Stimulated activated CD8-positive, alpha-beta memory T cell treated with anti-CD3 and anti-CD28 coated beads, Interleukin-7, amount 100 ng/mL, for 24 hours (primary cell): ENCODE data around the gene ZBTB20.

Source experiments
- DNase-seq: peaks from one replicate; pipeline ENCODE4 v3.0.0-alpha.2; 2020; ENCODE audit warnings: low read depth

ZBTB20 gene

GRCh38 chr3:114519415-114519814 is 627.7 kb downstream of the ZBTB20 start:
- DNase-seq = no peak

DNA sequence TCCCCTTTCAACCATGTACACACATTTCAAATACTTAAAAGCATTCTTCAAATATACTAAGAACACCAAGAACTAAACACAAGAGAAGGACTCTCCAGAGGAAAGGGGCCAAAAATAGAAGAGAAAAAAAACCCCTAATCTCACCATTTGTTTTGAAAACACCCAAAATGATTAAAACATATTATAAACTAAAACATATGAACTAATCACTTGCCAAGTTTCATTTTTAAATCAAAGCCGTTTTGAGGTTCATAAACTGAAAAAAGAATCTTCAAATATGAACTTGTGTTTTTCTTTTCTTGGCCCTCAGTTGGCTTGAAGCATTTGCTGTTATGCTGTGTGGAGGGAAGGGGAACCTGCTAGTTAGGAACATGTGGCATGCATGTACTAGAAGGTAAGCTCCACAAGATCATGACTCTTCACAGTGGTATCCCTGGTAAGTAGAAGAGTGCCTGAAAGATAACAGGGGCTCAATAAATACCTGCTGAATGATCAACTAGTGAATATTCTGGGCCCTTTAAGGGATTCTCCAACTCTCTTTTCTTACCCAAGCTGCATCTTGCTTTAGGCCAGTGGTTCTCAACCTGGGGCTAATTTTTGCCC is 628.8 kb downstream of the ZBTB20 start:
- no peak for DNase-seq

GRCh38 chr3:114510201-114510600 is 636.9 kb downstream of the ZBTB20 start:
- no peak for DNase-seq

- DNase-seq = no peak
These were observed 637.3 kb downstream of the ZBTB20 start for GRCh38 chr3:114509756-114510155.

DNA sequence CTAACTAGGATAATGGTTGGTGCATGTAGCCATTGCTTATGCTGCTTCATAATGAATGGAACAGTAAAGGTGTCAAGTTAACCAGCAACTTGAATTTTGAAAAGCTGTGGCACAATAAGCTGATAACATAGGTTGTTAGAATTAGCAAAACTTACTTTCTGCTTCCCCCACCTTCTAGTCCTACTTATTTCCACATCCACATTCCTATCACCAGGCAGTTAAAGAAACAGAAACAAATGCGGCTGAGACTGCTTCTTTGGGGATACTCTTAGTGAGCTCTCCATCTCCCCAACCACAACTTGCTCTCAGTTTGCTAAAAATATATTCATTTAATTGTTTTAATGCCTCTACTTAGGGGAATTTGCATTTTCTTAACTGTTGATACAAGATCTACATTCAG is 638.1 kb downstream of the ZBTB20 start:
- DNase-seq = no peak

DNA sequence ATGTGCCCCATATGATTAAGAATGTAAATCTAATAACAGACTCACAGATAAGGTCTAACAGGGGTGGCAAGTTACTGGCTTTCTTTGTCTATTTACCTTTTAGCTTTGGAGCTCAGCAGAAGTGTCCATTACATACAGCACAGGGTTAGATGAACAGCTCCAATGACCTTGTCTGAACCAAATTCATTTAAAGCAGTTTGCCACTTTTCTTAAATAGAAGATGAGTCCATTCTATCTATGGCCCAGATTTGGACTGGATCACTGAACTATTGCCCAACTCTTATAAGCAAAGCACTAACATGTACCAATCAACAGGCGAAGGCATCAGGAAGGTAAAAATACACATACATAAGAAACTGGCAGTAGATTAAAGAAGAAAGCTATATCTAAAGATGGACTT is 638.9 kb downstream of the ZBTB20 start:
- DNase-seq = no peak

GRCh38 chr3:114506591-114507300 is 640.3 kb downstream of the ZBTB20 start:
- no peak for DNase-seq

GRCh38 chr3:114504941-114505628 is 642.0 kb downstream of the ZBTB20 start:
- DNase-seq = no peak

- DNase-seq = no peak
These were observed 644.9 kb downstream of the ZBTB20 start for GRCh38 chr3:114502204-114502603.

GRCh38 chr3:114499976-114500375 is 647.1 kb downstream of the ZBTB20 start:
- no peak for DNase-seq

- DNase-seq = no peak
These were observed 648.3 kb downstream of the ZBTB20 start for GRCh38 chr3:114498539-114499370.

- DNase-seq = no peak
These were observed 650.2 kb downstream of the ZBTB20 start for GRCh38 chr3:114496874-114497273.

GRCh38 chr3:114496466-114496865 is 650.6 kb downstream of the ZBTB20 start:
- no peak for DNase-seq

GRCh38 chr3:114496021-114496434 is 651.1 kb downstream of the ZBTB20 start:
- DNase-seq = no peak

GRCh38 chr3:114494498-114494897 is 652.6 kb downstream of the ZBTB20 start:
- DNase-seq = no peak

- DNase-seq = no peak
These were observed 656.3 kb downstream of the ZBTB20 start for GRCh38 chr3:114490829-114491228.

DNA sequence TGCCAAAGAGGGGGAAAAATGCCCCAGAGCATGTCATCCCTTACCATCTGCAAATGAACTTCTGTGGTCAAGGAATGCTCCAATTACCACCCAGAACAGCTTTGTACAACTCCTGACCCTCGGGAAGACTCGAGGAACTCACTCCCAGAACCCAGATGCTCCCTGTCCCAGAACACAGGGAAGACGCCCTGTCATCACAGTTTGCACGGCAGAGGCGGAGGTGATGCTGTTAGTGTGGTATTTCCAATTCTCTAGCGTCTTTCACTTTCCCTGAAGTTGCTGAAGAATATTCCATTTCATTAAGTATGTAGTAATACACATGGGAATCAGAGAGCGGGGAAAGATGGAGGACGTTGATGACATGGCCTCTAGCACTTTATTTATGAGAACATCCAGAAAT is 659.6 kb downstream of the ZBTB20 start:
- DNase-seq = no peak

DNA sequence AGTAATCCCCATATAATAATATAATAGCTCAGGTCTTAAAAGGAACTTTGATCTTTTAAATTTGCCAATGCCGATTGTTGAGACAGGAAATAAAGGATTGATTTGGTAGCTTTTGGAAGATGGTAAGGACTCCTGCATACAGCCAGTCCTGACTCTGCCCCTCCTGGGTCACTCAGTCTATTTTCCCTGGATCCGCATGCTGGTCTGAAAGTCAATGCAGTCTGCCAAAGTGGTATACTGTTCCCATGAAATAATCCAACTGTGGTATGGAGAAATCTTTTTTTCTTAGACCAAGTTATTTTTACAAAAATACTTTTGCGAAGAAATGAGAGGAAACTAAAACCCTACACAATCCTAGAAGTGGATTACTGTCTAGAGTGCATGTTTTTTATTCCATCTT is 662.2 kb downstream of the ZBTB20 start:
- DNase-seq = no peak

GRCh38 chr3:114481113-114481512 is 666.0 kb downstream of the ZBTB20 start:
- DNase-seq = no peak

GRCh38 chr3:114480442-114480841 is 666.6 kb downstream of the ZBTB20 start:
- DNase-seq = no peak

DNA sequence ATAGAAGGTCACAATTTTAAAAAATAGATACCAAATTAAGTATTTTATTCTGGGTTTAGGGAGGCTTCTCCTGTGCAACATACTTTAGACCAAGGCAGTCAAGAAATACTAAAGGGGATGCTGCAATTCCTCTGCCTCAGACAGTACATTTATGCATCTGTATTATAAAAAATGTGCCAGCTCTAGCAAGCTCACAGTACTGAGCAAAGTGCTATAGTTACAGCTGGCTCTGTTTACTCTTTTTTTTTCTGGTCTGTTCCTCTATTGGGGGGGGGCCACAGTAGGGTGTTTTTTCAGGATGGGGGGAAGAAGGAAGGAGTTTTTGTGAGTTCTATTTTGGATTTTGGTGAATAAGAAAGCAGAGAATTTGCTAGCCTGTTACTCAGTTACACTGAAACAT is 668.3 kb downstream of the ZBTB20 start:
- DNase-seq = no peak

DNA sequence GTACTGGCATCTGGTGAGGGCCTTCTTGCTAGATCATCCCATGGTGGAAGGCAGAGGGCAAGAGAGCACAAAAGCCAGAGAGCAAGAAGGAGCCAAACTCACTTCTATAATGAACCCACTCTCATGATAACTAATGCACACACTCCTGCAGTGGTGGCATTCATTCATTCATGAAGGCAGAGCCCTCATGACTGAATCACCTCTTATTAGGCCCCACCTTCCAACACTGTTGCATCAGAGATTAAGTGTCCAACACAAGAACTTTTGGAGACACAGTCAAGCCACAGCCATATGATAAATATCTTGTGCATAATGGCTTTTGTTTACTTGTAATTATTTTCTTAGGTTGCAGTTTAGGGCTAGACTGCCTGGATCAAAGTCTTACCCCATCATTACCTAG is 670.6 kb downstream of the ZBTB20 start:
- no peak for DNase-seq

- no peak for DNase-seq
These were observed 675.6 kb downstream of the ZBTB20 start for GRCh38 chr3:114471478-114471877.
